KMS-11 (cell line): ENCODE measurements around the gene ART3.

Experiments used
- H2AFZ ChIP-seq: fragments of 200-600 bp; sonication (generic); 2 replicates; pipeline ENCODE4 v1.6.1; 2016; ENCODE audit warnings: antibody characterized with exemption, mixed run types, low read depth
- H3K27ac ChIP-seq: fragments of 200-600 bp; sonication (generic); 2 replicates; pipeline ENCODE4 v1.6.1; 2016; ENCODE audit warnings: mild to moderate bottlenecking, mixed run types
- H3K27me3 ChIP-seq: fragments of 200-600 bp; sonication (generic); 2 replicates; pipeline ENCODE4 v1.6.1; 2017; ENCODE audit warnings: mild to moderate bottlenecking, low read depth, mixed run types, moderate library complexity; ENCODE audit not compliant: insufficient read depth
- H3K36me3 ChIP-seq: fragments of 200-600 bp; sonication (generic); 2 replicates; pipeline ENCODE4 v1.6.1; 2017; ENCODE audit warnings: mild to moderate bottlenecking, mixed run types; ENCODE audit not compliant: insufficient read depth
- H3K4me1 ChIP-seq: fragments of 200-600 bp; sonication (generic); 2 replicates; pipeline ENCODE4 v1.6.1; 2016; ENCODE audit warnings: mild to moderate bottlenecking, low read depth, mixed run types; ENCODE audit not compliant: poor library complexity, severe bottlenecking
- H3K4me2 ChIP-seq: fragments of 200-600 bp; sonication (generic); 2 replicates; pipeline ENCODE4 v1.7.0; 2016; ENCODE audit warnings: mild to moderate bottlenecking, mixed run types
- H3K4me3 ChIP-seq: fragments of 200-600 bp; sonication (generic); IDR thresholded peaks from 2 replicates; pipeline ENCODE4 v1.6.1; 2017; ENCODE audit warnings: low read depth, low read length, mixed read lengths; ENCODE audit not compliant: insufficient read depth
- H3K79me2 ChIP-seq: fragments of 200-600 bp; sonication (generic); 2 replicates; pipeline ENCODE4 v1.6.1; 2016; ENCODE audit warnings: low read depth, mixed run types; ENCODE audit not compliant: insufficient read depth
- H3K9ac ChIP-seq: fragments of 200-600 bp; sonication (generic); 2 replicates; pipeline ENCODE4 v1.6.1; 2016; ENCODE audit warnings: mild to moderate bottlenecking, mixed run types
- H4K20me1 ChIP-seq: fragments of 200-600 bp; sonication (generic); 2 replicates; pipeline ENCODE4 v1.6.1; 2016; ENCODE audit warnings: mild to moderate bottlenecking, mixed run types; ENCODE audit not compliant: insufficient read depth
- CTCF ChIP-seq: fragments of 200-600 bp; sonication (generic); conservative IDR thresholded peaks from 2 replicates; pipeline ENCODE4 v1.6.1; 2017; ENCODE audit warnings: low read depth, mild to moderate bottlenecking, antibody characterized with exemption, low read length, moderate library complexity, mixed read lengths

ART3 gene

GRCh38 chr4:76095568-76095967 lies 21.1 kb downstream of the ART3 start:
- Histone ChIP-seq H3K4me3 (no peak overlapping the region), H3K27me3 (no peaks in the 10 kb centered on the region), H3K4me2 (no peak overlapping the region), H3K79me2 (no peaks in the 10 kb centered on the region), H4K20me1 (no peaks in the 10 kb centered on the region), H2AFZ (no peak overlapping the region), H3K9ac (no peak overlapping the region), H3K27ac (no peak overlapping the region), H3K36me3 (no peaks in the 10 kb centered on the region), H3K4me1 (no peaks in the 10 kb centered on the region)
- no peak for TF ChIP-seq CTCF

GRCh38 chr4:76096076-76096475 lies 21.6 kb downstream of the ART3 start:
- H3K4me3 ChIP-seq: no peak overlapping the region
- no peaks in the 10 kb centered on the region for H3K79me2 ChIP-seq
- H3K36me3 ChIP-seq: no peaks in the 10 kb centered on the region
- no peaks in the 10 kb centered on the region for H4K20me1 ChIP-seq
- no peaks in the 10 kb centered on the region for H3K27me3 ChIP-seq
- no peak overlapping the region for H3K27ac ChIP-seq
- no peaks in the 10 kb centered on the region for H3K4me1 ChIP-seq
- no peak overlapping the region for H3K9ac ChIP-seq
- no peak for TF ChIP-seq CTCF
- no peak overlapping the region for H2AFZ ChIP-seq
- no peak overlapping the region for H3K4me2 ChIP-seq

DNA sequence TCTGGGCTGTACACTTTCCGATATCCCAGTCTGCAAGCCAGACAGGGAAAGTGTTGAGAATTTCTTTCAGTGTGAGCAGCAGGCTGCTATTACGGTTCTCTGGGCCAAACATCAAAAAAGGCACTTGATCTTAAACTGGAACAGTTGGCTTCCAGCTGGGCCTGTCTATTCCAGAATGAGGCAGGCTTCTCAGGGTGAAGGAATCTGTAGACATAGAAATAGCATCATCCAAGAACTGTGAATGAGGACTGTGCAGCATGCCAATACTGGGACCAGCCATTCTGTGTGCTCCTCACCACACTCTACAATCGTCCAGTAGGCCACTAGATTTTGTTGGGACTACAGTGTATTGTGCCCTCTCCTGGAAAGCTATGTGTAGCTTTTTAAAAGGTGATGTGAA lies 31.1 kb downstream of the ART3 start:
- no peaks in the 10 kb centered on the region for H3K79me2 ChIP-seq
- H3K4me2 ChIP-seq: no peak overlapping the region
- no peaks in the 10 kb centered on the region for H3K27me3 ChIP-seq
- H2AFZ ChIP-seq: no peak overlapping the region
- H3K4me3 ChIP-seq: no peak overlapping the region
- no peaks in the 10 kb centered on the region for H3K36me3 ChIP-seq
- no peak overlapping the region for H3K9ac ChIP-seq
- no peaks in the 10 kb centered on the region for H3K4me1 ChIP-seq
- H4K20me1 ChIP-seq: no peaks in the 10 kb centered on the region
- no peak for TF ChIP-seq CTCF
- no peak overlapping the region for H3K27ac ChIP-seq

GRCh38 chr4:76106442-76106841 lies 31.9 kb downstream of the ART3 start:
- no peak overlapping the region for H2AFZ ChIP-seq

More at GRCh38 chr4:76106442-76106841, 31.9 kb downstream of the ART3 start:
- no peak overlapping the region for H3K4me3 ChIP-seq
- TF ChIP-seq CTCF: no peak
- no peaks in the 10 kb centered on the region for H3K79me2 ChIP-seq
- H3K4me2 ChIP-seq: no peak overlapping the region
- no peaks in the 10 kb centered on the region for H3K27me3 ChIP-seq
- H4K20me1 ChIP-seq: no peaks in the 10 kb centered on the region
- H3K4me1 ChIP-seq: no peaks in the 10 kb centered on the region
- H3K27ac ChIP-seq: no peak overlapping the region
- H3K36me3 ChIP-seq: no peaks in the 10 kb centered on the region
- no peak overlapping the region for H3K9ac ChIP-seq
